T-helper 1 cell treated with Interleukin-12 subunit alpha and Interleukin-12 subunit beta and Interleukin-4 antibody, amounts not matched to agents 30 ng/mL and 1 ng/mL, for 36 hours (primary cell): ENCODE results near the gene CFAP300. TPM values are rescaled to one million over a fixed set of nuclear protein-coding genes. Genes with fewer than 3 reads are reported as not detected.

ENCODE experiments used
- intact Hi-C: fragments of 100-400 bp; cut with micrococcal nuclease; formaldehyde crosslinking; loops from one replicate; pipeline ENCODE4 v1.15.1; 2024
- total RNA-seq: library from RNA; stranded (reverse); gene quantifications from 2 replicates; pipeline ENCODE4 v1.2.3, GENCODE V29; 2022

Gene CFAP300
- total RNA-seq, 1 donor from 2014 or later = not detected

- intact Hi-C loops = loop anchor here (10.0 kb wide), 1 partner anchor 825 kb away; no protein-coding TSS in a partner anchor
Observed at GRCh38 chr11:102119997-102120396, 72.8 kb downstream of the CFAP300 start.

GRCh38 chr11:102120437-102120973, 73.3 kb downstream of the CFAP300 start:
- intact Hi-C loops = no loop called here

DNA sequence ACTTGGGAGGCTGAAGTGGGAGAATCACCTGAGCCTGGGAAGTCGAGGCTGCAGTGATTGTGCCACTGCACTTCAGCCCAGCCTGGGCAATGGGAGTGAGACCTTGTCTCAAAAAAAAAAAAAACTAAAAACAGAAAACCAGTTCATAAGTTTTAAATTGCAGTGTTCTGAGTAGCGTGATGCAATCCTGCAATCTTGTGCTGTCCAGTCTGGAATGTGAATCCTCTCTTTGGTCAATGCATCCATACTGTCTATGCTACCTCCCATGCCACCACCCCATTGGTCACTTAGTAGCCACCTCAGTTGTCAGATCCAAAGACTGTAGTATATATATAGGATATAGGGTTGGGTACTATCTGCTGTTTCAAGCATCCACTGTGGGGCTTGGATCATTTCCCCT, 74.1 kb downstream of the CFAP300 start:
- intact Hi-C loops = no loop called here

Other genes with a start within 250 kb of the CFAP300 start
- gene CEP126, start 132.4 kb upstream of the CFAP300 start, total RNA-seq = 0.27 and 0.37 TPM in 2 replicates
- not detected in 2 replicates for gene ANGPTL5, start 130.9 kb upstream of the CFAP300 start, total RNA-seq
- 0.10 TPM in 1 of 2 replicates, not detected in the other for gene YAP1, start 63.0 kb downstream of the CFAP300 start, total RNA-seq